Glutamatergic neuron (in vitro differentiated cells): ENCODE results near the gene TACC2. TPM values are rescaled to one million over a fixed set of nuclear protein-coding genes. Genes with fewer than 3 reads are reported as not detected.
A peak's percentile ranks its signal among the peaks of the same experiment; 100 is the strongest.

Source experiments
- DNase-seq: peaks from one replicate; pipeline ENCODE4 v3.0.0; 2022
- H3K27ac Mint-ChIP-seq: one replicate; pipeline ENCODE4 v1.8.0; 2020; ENCODE audit warnings: mild to moderate bottlenecking, mixed read lengths, inconsistent platforms; ENCODE audit not compliant: unreplicated experiment
- H3K27me3 Mint-ChIP-seq: one replicate; pipeline ENCODE4 v1.8.0; 2020; ENCODE audit warnings: mild to moderate bottlenecking, moderate library complexity, mixed read lengths, inconsistent platforms; ENCODE audit not compliant: unreplicated experiment
- H3K36me3 Mint-ChIP-seq: one replicate; pipeline ENCODE4 v1.8.0; 2020; ENCODE audit warnings: mild to moderate bottlenecking, mixed read lengths, inconsistent platforms; ENCODE audit not compliant: unreplicated experiment
- H3K4me1 Mint-ChIP-seq: one replicate; pipeline ENCODE4 v1.8.0; 2020; ENCODE audit warnings: mild to moderate bottlenecking, low read depth, mixed read lengths, inconsistent platforms; ENCODE audit not compliant: unreplicated experiment
- H3K4me3 Mint-ChIP-seq: one replicate; pipeline ENCODE4 v1.8.0; 2020; ENCODE audit warnings: mild to moderate bottlenecking, mixed read lengths, inconsistent platforms; ENCODE audit not compliant: unreplicated experiment
- H3K9me3 Mint-ChIP-seq: one replicate; pipeline ENCODE4 v1.8.0; 2020; ENCODE audit warnings: mild to moderate bottlenecking, moderate library complexity, mixed read lengths, inconsistent platforms; ENCODE audit not compliant: unreplicated experiment
- total RNA-seq: library from RNA; stranded (reverse); fragmentation: NEBNext Ultra II Directional; extraction: Animal tissue kit (Norgen Biotek cat#: 25700); gene quantifications from one replicate; pipeline ENCODE4 v1.2.1, GENCODE V29; 2021; ENCODE audit not compliant: unreplicated experiment
- TF ChIP-seq, protein P1 (sequence below): fragments of 200-600 bp; sonication (generic); IDR thresholded peaks from one replicate; pipeline ENCODE4 v1.5.0; 2021; ENCODE audit not compliant: partially characterized antibody, unreplicated experiment

Gene TACC2
- total RNA-seq, 1 donor from 2014 or later = 499 TPM

GRCh38 chr10:121975295-121976086 lies 13.5 kb upstream of the TACC2 start:
- peak overlapping the region; percentile 57 for H3K4me3 Mint-ChIP-seq
- H3K27me3 Mint-ChIP-seq = peaks cover 5% of the 10 kb centered on the region
- no peak for DNase-seq
- no peak overlapping the region for H3K27ac Mint-ChIP-seq
- TF ChIP-seq, protein P1, sequence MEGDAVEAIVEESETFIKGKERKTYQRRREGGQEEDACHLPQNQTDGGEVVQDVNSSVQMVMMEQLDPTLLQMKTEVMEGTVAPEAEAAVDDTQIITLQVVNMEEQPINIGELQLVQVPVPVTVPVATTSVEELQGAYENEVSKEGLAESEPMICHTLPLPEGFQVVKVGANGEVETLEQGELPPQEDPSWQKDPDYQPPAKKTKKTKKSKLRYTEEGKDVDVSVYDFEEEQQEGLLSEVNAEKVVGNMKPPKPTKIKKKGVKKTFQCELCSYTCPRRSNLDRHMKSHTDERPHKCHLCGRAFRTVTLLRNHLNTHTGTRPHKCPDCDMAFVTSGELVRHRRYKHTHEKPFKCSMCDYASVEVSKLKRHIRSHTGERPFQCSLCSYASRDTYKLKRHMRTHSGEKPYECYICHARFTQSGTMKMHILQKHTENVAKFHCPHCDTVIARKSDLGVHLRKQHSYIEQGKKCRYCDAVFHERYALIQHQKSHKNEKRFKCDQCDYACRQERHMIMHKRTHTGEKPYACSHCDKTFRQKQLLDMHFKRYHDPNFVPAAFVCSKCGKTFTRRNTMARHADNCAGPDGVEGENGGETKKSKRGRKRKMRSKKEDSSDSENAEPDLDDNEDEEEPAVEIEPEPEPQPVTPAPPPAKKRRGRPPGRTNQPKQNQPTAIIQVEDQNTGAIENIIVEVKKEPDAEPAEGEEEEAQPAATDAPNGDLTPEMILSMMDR = no peak
- peaks cover 7% of the 10 kb centered on the region for H3K4me1 Mint-ChIP-seq
- peaks cover 11% of the 10 kb centered on the region for H3K36me3 Mint-ChIP-seq
- H3K9me3 Mint-ChIP-seq = peaks cover 8% of the 10 kb centered on the region

- no peak overlapping the region for H3K4me3 Mint-ChIP-seq
- H3K4me1 Mint-ChIP-seq = peaks cover 7% of the 10 kb centered on the region
- H3K9me3 Mint-ChIP-seq = peaks cover 8% of the 10 kb centered on the region
- TF ChIP-seq, protein P1 = no peak
- peaks cover 11% of the 10 kb centered on the region for H3K36me3 Mint-ChIP-seq
- no peak overlapping the region for H3K27ac Mint-ChIP-seq
- DNase-seq = no peak
- H3K27me3 Mint-ChIP-seq = peaks cover 5% of the 10 kb centered on the region
Measured at GRCh38 chr10:121976607-121977006, 12.4 kb upstream of the TACC2 start.

DNA sequence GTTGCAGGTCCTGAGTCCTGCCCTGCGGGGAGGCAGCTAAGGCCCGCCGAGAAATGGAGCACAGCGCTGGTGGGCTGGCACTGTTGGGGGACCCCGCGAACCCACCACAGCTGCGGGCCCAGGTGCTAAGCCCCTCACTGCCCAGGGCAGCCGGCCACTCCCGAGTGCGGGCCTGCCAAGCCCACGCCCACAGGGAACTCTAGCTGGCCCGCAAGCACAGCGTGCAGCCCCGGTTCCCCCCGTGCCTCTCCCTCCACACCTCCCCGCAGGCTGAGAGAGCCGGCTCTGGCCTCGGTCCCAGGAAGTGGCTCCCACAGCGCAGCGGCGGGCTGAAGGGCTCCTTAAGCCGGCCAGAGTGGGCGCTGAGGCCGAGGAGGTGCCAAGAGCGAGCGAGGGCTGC lies 10.5 kb upstream of the TACC2 start:
- H3K4me3 Mint-ChIP-seq = no peak overlapping the region

GRCh38 chr10:121981346-121981745 lies 7.6 kb upstream of the TACC2 start:
- no peaks in the 10 kb centered on the region for H3K4me1 Mint-ChIP-seq

More for the DNA sequence above, 10.5 kb upstream of the TACC2 start:
- Mint-ChIP-seq H3K36me3 (peaks cover 12% of the 10 kb centered on the region), H3K4me1 (peaks cover 2% of the 10 kb centered on the region), H3K27ac (no peak overlapping the region), H3K9me3 (peaks cover 8% of the 10 kb centered on the region), H3K27me3 (peaks cover 5% of the 10 kb centered on the region)
- TF ChIP-seq, protein P1 = no peak
- no peak for DNase-seq

DNA sequence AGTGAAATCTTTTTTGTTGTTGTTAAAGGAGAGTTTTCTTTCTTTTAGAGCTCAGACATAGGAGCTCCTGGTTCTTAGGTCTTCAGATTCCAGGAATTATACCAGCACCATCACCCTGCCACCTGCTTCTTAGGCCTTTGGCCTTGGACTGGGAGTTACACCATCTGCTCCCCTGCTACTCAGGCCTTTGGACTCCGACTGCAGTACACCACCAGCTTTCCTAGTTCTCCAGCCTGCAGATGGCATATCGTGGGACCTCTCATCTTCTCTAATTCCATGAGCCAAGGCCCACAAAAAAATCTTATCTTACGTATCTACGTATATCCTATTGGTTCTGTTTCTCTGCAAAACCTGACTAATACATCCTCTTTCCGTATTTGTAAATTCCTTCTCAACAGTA lies 5.1 kb upstream of the TACC2 start:
- peaks cover 2% of the 10 kb centered on the region for H3K27me3 Mint-ChIP-seq
- H3K27ac Mint-ChIP-seq = no peak overlapping the region
- H3K36me3 Mint-ChIP-seq = peaks cover 24% of the 10 kb centered on the region
- TF ChIP-seq, protein P1 = no peak
- no peak overlapping the region for H3K4me3 Mint-ChIP-seq
- DNase-seq = no peak
- peaks cover 11% of the 10 kb centered on the region for H3K9me3 Mint-ChIP-seq
- no peaks in the 10 kb centered on the region for H3K4me1 Mint-ChIP-seq

More at GRCh38 chr10:121981346-121981745, 7.6 kb upstream of the TACC2 start:
- Mint-ChIP-seq H3K27me3 (peaks cover 4% of the 10 kb centered on the region), H3K36me3 (peaks cover 29% of the 10 kb centered on the region), H3K9me3 (peaks cover 17% of the 10 kb centered on the region), H3K4me3 (no peak overlapping the region), H3K27ac (no peak overlapping the region)
- TF ChIP-seq, protein P1 = no peak
- DNase-seq = no peak
